ENCODE measurements around the gene FMN1.
"Not testable (repeated sequence)": the region's sequence is repeated elsewhere in the genome, so short reads cannot be mapped to it uniquely, and the experiment has no call there.

The FMN1 gene

DNA sequence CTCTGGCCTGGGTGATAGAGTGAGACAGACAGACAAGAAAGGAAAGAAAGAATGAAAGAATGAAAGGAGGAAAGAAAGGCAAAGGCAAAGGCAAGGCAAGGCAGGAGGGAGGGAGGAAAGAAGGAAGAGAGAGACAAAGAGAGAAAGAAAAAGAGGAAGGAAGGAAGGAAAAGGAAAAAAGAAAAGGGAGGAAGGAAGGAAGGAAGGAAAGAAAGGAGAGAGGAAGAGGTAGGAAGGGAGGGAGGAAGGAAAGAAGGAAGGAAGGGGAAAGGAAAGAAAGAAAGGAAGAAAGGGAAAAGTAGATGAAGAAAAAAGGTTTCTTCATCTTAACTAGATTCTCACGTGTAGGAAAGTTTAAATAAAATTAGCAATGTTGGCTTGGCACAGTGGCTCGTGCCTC, 334.5 kb downstream of the FMN1 start:
- Mint-ChIP-seq H3K27ac (no peak overlapping the region), H3K9me3 (no peaks in the 10 kb centered on the region), H3K4me1 (no peaks in the 10 kb centered on the region), H3K4me3 (no peak overlapping the region), H3K36me3 (no peaks in the 10 kb centered on the region)
- DNase-seq (ENCODE audit: low spot score in 2 of 2): no peak
- ATAC-seq: no peak

DNA sequence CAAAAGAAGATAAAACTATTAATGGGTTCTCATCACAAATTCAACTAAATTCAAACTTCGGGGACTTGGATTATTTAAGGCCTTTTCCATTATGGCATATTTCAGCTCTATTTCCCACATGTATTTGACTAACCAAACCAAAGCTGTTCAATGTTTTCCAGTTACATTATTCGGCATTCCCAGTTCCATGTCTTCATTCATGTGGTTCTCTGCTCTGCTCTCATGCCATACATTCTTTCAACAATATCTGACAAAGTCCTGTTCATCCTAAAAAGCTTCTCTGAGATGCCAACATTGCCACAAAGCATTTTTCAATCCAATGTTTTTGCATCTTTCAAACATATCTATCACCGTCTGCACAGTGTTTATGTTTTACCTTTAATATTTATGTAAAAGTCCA, 335.3 kb downstream of the FMN1 start:
- Mint-ChIP-seq H3K9me3 (no peaks in the 10 kb centered on the region), H3K27ac (no peak overlapping the region), H3K4me1 (no peaks in the 10 kb centered on the region), H3K4me3 (no peak overlapping the region), H3K36me3 (no peaks in the 10 kb centered on the region)
- ATAC-seq: no peak
- DNase-seq (ENCODE audit: low spot score in 2 of 2): no peak

DNA sequence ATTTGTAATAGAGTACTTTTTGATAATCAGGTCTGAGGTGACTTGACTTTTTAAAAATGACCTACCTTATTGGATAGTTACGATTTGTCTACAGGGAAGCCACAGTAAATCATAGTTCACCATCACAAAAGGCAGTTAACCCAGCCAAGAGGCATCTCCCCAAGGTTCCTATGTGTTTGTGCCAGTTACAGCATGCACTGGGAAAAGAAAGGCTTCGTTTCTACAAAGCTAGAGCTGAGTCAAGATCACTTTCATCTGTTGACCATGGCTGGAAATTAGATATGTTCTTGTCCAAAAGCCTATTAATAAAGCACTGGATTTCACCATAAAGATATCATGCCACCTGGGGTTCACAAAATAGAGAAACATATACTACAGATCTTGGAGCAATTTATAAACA, 336.8 kb downstream of the FMN1 start:
- Mint-ChIP-seq H3K9me3 (no peaks in the 10 kb centered on the region), H3K4me1 (no peaks in the 10 kb centered on the region), H3K4me3 (no peak overlapping the region), H3K27ac (no peak overlapping the region), H3K36me3 (no peaks in the 10 kb centered on the region)
- no peak for ATAC-seq
- DNase-seq (ENCODE audit: low spot score in 2 of 2): no peak

DNA sequence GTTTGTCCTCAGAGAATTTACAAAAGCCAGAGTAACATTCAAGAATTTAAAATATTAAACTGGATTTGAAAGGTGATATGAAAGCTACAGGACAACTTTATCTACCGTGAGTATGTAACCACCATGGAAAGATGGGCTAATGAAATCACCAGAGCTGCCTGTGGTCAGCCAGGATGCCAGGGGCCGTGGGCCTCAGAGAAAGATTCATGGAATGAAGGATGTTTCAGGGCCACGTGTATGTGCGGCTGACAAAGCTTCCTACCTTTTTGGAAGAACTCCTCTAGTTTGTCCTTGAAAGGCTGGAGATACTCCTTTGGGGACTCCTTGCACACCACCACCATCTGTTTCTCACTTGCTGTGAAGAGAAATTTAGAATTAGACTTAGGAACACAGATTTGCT, 337.8 kb downstream of the FMN1 start:
- Mint-ChIP-seq H3K27ac (no peak overlapping the region), H3K4me1 (no peaks in the 10 kb centered on the region), H3K9me3 (no peaks in the 10 kb centered on the region), H3K36me3 (no peaks in the 10 kb centered on the region), H3K4me3 (no peak overlapping the region)
- DNase-seq (ENCODE audit: low spot score in 2 of 2) (no peak), ATAC-seq (no peak)

DNA sequence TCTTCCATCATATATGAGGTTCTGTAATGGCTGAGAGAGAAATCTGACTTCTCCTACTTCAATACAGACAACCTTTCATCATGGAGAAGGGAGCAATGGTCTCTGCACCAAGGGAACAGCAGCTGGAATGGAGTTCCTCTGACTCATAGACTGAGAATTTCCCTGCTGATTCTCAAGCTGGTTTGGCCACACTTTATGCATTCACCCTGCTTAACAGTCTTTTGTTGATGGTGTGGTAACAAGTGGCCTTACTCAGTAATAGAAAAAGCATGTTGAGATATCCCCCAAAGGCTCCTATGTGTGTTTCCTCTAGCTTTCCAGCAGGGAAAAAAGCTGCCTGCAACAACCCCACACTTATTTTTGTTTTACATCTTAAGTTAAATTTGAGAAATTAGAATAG, 338.6 kb downstream of the FMN1 start:
- no peak for DNase-seq (ENCODE audit: low spot score in 2 of 2)

DNA sequence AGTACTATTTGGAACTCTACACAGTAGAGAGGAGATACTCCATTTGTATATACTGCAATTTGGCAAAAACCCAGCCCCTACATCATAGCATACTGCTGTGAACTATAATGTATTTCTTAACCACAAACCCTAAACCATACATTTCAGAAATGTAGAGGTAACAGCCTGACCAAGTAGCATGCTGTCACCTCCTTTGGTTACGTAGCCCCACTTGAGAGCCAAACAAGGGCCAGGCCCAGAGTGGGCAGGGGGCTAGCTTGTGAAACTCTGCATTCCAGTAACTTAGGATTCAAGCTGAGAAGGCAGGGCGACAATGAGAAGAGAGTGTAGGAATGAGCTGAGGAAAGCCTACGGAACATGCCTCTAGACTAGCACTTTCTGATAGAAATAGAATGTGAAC, 340.9 kb downstream of the FMN1 start:
- Mint-ChIP-seq H3K9me3 (no peaks in the 10 kb centered on the region), H3K36me3 (no peaks in the 10 kb centered on the region), H3K27ac (no peak overlapping the region), H3K4me3 (no peak overlapping the region), H3K4me1 (no peaks in the 10 kb centered on the region)
- no peak for DNase-seq (ENCODE audit: low spot score in 2 of 2)
- ATAC-seq: no peak

More for the DNA sequence above, 338.6 kb downstream of the FMN1 start:
- Mint-ChIP-seq H3K27ac (no peak overlapping the region), H3K4me3 (no peak overlapping the region), H3K36me3 (no peaks in the 10 kb centered on the region), H3K4me1 (no peaks in the 10 kb centered on the region), H3K9me3 (no peaks in the 10 kb centered on the region)
- ATAC-seq: no peak

DNA sequence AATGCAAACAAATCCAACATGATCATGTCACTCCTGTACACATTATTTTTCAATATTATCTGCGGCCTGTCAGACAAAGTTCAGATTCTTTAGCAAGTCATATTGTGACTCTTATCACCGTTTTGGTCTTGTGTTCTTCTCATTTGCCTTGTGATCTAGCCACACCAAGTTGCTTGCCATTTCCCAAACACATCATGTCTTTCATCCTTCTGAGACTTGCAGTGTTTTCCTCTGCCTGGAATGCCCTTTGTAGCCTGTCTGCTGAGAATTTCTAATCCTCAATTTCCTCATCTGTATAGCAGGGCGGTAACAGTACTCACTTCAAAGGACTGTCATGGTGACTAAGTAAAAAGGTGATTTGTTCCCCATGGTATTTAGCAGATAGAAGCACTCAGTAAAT, 341.7 kb downstream of the FMN1 start:
- Mint-ChIP-seq H3K4me1 (no peaks in the 10 kb centered on the region), H3K4me3 (no peak overlapping the region)
- no peak for DNase-seq (ENCODE audit: low spot score in 2 of 2)

DNA sequence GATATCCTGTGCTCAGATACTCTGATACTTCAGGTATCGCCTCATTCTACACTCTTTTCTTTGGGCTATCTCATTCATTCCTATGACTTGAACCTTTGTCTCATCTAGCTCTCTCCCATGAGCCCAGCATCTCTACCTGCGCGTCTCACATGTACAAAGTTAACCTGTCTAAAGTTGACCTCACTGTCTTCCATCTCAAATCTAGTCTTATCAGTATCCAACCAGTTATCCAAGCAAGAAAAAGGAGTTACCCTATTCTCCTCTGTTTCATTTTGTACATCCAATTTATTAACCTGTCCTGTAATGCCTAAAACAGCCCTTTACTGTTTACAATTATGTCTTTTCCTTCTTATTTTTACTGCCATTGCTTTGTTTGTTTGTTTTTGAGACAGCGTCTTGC, 342.5 kb downstream of the FMN1 start:
- Mint-ChIP-seq H3K4me3 (no peak overlapping the region), H3K27ac (no peak overlapping the region), H3K36me3 (no peaks in the 10 kb centered on the region), H3K4me1 (no peaks in the 10 kb centered on the region), H3K9me3 (no peaks in the 10 kb centered on the region)
- DNase-seq (ENCODE audit: low spot score in 2 of 2) (no peak), ATAC-seq (no peak)

More for the DNA sequence above, 341.7 kb downstream of the FMN1 start:
- Mint-ChIP-seq H3K27ac (no peak overlapping the region), H3K36me3 (no peaks in the 10 kb centered on the region), H3K9me3 (no peaks in the 10 kb centered on the region)
- ATAC-seq: no peak

DNA sequence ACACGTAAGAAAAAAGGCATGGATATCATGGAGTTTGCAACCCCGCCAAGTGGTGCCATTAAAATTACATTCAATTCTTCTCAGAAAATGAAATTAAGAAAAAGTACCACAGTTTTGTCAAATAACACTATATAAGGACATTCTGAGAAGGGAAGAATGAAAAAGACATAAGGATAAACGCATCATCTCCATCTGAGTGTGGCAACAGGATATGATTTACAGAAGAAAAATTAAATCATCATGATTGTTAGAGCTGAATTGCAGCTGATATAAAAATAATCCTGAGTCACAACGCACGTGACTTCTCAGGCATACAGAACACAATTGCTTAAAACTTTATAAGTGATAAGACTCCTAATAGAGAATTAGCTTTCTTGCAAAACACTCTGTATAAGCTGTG, 342.9 kb downstream of the FMN1 start:
- Mint-ChIP-seq H3K4me3 (no peak overlapping the region), H3K36me3 (no peaks in the 10 kb centered on the region), H3K27ac (no peak overlapping the region), H3K4me1 (no peaks in the 10 kb centered on the region), H3K9me3 (no peaks in the 10 kb centered on the region)
- no peak for ATAC-seq
- no peak for DNase-seq (ENCODE audit: low spot score in 2 of 2)

DNA sequence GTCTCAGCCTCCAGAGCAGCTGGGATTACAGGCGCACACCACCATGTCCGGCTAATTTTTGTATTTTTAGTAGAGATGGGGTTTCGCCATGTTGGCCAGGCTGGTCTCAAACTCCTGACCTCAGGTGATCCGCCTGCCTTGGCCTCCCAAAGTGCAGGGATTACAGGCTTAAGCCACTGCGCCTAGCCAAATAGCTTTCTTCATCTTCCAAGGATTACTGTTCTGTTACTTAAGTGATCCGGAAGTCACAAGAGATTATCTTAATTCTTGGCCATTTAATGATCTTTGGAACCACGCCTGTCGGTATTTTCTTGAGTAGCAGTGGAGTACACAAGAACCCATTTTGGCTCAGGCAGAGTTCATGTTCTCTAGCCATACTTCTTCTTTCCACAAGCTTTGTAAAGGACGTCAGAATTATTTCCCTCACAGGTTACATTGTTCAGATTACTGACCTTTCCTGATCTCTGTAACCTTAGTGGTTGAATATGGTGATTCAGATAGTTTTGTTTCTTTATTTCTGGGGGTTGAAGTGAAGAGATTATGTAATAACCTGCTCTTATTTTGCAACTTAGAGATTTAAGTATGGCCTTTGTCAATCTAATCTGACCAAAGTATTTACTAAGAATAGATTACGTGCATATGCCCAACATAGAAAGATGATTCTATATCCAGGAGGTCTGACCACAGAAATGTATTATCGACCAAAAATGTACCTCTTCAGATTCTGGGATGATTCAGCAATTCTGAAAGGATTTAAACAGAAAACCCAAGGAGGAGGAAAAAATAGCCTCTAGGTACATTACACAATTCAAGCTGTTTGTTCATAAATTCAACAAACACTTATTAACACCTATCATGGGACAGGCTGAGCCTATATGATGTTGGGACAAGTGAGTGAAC, 344.5 kb downstream of the FMN1 start:
- Mint-ChIP-seq H3K4me3 (no peak overlapping the region), H3K27ac (no peak overlapping the region), H3K9me3 (no peaks in the 10 kb centered on the region), H3K36me3 (no peaks in the 10 kb centered on the region), H3K4me1 (no peaks in the 10 kb centered on the region)
- ATAC-seq: no peak
- no peak for DNase-seq (ENCODE audit: low spot score in 2 of 2)

DNA sequence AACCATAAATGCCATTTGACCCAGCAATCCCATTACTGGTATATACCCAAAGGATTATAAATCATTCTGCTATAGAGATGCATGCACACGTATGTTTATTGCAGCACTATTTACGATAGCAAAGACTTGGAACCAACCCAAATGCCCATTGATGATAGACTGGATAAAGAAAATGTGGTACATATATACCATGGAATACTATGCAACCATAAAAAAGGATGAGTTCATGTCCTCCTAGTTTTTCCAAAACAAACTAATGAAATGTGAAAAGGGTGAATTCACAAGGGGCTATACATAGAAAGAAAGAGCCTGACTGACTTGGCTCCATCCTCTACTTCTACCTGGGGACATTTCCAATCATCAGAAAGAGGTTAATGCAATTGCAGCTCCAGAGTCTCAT, 347.8 kb downstream of the FMN1 start:
- not testable (repeated sequence) for H3K4me3 Mint-ChIP-seq; H3K36me3 Mint-ChIP-seq; H3K4me1 Mint-ChIP-seq; H3K27ac Mint-ChIP-seq; H3K9me3 Mint-ChIP-seq; ATAC-seq; DNase-seq (ENCODE audit: low spot score in 2 of 2)

DNA sequence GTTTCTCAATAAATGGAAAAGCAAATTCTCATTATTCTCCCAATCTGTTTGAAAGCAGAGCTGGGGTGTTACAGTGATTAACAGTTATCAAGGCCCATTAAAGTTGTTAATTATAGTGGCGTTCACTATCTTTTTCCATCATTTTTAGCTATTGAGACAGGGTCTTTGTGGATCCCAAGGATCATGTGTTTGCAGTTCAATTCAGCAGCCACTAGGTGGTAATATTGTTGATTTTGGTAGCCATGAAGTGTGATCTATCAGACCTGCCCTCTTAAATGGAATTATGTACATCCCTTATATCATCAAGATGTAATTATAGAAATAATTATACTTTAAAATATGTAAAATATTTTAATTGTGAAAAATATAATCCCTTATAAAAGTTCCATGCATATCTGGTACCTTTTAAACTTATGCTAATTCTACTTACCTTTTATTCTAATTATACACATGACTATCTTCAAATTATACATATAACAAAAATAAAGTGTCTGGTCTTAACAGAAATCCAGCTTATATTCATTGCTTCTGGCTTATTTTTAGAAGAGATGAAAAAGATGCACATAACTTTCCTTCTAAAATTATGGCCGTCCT, 350.3 kb downstream of the FMN1 start:
- ATAC-seq (no peak), DNase-seq (ENCODE audit: low spot score in 2 of 2) (no peak)
- H3K27ac Mint-ChIP-seq: no peak overlapping the region
- H3K4me3 Mint-ChIP-seq: no peak overlapping the region
- H3K9me3 Mint-ChIP-seq: no peaks in the 10 kb centered on the region
- no peaks in the 10 kb centered on the region for H3K4me1 Mint-ChIP-seq
- no peaks in the 10 kb centered on the region for H3K36me3 Mint-ChIP-seq

DNA sequence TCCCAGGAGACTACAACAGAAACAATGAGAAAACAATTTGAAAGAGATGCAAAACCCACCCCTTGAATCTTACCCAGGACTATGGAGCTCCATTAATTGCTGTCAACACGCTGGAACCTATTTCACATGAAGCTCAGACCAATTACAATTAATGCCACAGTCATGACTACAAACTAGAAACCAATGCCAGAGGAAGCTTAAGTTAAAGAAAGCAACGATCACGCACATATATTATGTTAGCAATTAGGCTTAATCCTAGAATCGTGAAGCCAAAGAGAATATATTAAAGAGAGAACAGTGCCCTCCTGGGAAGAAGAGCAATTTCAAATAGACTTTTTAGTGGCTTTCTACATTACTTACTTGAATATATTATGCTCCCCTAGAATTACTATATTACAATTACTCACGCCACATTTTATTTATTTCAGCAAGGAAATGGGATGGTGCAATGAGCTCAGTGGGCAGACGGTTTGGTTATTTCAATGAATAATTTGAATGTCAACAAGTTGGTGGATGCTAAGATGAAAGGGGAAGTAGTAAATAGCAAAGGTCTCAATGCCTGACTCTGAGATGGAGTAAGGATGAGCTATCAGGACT, 351.2 kb downstream of the FMN1 start:
- Mint-ChIP-seq H3K36me3 (no peaks in the 10 kb centered on the region), H3K9me3 (no peaks in the 10 kb centered on the region), H3K4me1 (no peaks in the 10 kb centered on the region)

DNA sequence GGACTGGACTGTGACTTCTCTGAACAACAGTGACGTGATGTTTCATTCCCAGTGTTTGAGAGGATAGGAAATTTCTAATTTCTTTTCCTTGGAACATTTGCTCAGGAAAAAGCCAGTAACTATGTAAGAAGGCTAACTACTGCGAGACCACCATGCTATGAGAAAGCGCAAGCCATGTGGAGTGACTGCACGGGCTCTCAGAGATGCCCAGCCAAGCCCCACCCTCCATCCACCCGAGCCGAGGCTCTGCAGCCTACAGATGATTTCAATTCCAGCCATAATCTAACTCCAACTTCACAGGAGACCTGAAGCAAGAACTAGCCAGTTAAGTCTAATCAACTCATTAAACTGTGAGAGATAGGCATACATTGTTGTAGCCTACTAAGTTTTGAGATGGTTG, 352.4 kb downstream of the FMN1 start:
- H3K36me3 Mint-ChIP-seq: no peaks in the 10 kb centered on the region
- no peaks in the 10 kb centered on the region for H3K4me1 Mint-ChIP-seq
- no peak for DNase-seq (ENCODE audit: low spot score in 2 of 2)
- no peak for ATAC-seq
- H3K27ac Mint-ChIP-seq: no peak overlapping the region
- no peaks in the 10 kb centered on the region for H3K9me3 Mint-ChIP-seq
- no peak overlapping the region for H3K4me3 Mint-ChIP-seq

More for the DNA sequence above, 351.2 kb downstream of the FMN1 start:
- DNase-seq (ENCODE audit: low spot score in 2 of 2) (no peak), ATAC-seq (no peak)
- H3K4me3 Mint-ChIP-seq: no peak overlapping the region
- H3K27ac Mint-ChIP-seq: no peak overlapping the region

DNA sequence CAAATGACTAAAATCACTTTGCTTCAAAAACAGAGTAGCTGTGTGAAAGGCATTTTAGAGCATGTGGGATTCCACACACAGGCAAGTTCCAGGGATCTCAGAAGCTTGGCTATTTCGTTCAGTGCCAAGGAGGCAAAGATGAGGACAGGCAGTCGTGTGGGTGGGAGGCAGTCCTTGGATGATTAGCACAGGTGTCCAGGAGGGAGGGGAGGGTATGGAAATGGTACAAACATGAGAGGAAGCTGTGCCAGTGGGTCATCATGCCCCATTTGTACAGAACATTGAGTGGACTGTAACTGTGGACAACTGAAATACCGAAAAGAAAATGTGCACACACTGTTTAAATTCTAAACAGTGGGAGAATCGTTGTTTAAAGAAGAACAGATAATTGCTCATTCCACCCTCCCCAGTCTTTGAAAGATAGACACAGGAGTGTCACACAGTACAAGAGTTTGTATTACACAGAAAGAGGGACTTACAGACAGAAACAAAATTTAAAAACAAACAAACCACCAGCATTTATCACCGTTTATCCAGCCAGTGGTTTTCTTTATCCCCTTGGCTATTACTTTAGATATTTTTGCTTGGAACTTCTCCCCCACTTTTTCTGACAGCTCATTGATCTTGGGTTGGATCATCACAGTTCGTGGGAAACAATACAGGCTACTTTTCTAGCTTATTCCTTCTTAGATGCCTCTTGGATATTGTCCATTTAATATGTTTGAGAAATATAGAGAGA, 353.8 kb downstream of the FMN1 start:
- no peak overlapping the region for H3K27ac Mint-ChIP-seq
- H3K4me3 Mint-ChIP-seq: no peak overlapping the region
- no peak for DNase-seq (ENCODE audit: low spot score in 2 of 2)
- no peaks in the 10 kb centered on the region for H3K9me3 Mint-ChIP-seq
- ATAC-seq: no peak
- no peaks in the 10 kb centered on the region for H3K4me1 Mint-ChIP-seq
- H3K36me3 Mint-ChIP-seq: no peaks in the 10 kb centered on the region

All from stimulated activated effector memory CD8-positive, alpha-beta T cell treated with anti-CD3 and anti-CD28 coated beads, Interleukin-12 subunit alpha, Interleukin-12 subunit beta, amount 100 ng/mL, for 72 hours (primary cell).